ENCODE data around the gene PROSER3. TPM values are rescaled to one million over a fixed set of nuclear protein-coding genes. Genes with fewer than 3 reads are reported as not detected.

The PROSER3 gene
- total RNA-seq, 1 donor, result 9.5 TPM

- H3K4me3 ChIP-seq (ENCODE audit: low read depth, low read length), result no peak overlapping the region
- TF ChIP-seq, protein P1, sequence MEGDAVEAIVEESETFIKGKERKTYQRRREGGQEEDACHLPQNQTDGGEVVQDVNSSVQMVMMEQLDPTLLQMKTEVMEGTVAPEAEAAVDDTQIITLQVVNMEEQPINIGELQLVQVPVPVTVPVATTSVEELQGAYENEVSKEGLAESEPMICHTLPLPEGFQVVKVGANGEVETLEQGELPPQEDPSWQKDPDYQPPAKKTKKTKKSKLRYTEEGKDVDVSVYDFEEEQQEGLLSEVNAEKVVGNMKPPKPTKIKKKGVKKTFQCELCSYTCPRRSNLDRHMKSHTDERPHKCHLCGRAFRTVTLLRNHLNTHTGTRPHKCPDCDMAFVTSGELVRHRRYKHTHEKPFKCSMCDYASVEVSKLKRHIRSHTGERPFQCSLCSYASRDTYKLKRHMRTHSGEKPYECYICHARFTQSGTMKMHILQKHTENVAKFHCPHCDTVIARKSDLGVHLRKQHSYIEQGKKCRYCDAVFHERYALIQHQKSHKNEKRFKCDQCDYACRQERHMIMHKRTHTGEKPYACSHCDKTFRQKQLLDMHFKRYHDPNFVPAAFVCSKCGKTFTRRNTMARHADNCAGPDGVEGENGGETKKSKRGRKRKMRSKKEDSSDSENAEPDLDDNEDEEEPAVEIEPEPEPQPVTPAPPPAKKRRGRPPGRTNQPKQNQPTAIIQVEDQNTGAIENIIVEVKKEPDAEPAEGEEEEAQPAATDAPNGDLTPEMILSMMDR (IDR thresholded peaks at IDR 0.05; ENCODE audit: insufficient read depth, low read depth, low read length), result no peak
- DNase-seq (ENCODE audit: low read depth), result no peak
Measured at GRCh38 chr19:35732540-35733179, 25.3 kb upstream of the PROSER3 start.

DNA sequence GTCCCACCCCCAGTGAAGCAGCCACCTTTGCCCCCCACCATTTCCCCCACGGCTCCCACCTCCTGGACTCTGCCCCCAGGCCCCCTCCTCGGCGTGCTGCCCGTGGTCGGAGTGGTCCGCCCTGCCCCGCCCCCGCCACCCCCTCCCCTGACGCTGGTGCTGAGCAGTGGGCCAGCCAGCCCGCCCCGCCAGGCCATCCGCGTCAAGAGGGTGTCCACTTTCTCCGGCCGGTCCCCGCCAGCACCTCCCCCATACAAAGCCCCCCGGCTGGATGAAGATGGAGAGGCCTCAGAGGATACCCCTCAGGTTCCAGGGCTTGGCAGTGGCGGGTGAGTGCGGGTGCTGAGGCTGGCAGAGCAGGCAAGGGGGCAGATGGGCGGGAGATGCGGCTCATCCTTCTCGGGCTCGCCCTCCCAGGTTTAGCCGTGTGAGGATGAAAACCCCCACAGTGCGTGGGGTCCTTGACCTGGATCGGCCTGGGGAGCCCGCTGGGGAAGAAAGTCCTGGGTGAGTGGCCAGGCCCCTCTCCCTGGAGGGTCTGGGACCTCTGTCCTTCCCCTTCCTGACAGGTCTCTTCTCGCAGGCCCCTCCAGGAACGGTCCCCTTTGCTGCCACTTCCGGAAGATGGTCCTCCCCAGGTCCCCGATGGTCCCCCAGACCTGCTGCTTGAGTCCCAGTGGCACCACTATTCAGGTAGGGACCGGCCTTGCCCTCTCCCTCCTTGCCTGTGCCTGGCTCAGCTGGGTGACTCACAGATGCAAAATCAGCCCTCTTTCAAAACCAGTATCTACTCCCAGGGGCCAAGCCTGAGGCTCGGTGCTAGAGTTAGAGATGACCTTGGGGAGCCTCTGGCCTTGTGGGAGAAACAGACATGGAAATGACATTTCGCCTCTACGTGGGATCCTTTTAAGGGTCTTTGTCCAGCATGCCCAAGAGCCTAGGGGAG lies 24.5 kb upstream of the PROSER3 start:
- H3K4me3 ChIP-seq (ENCODE audit: low read depth, low read length), result no peak overlapping the region
- TF ChIP-seq, protein P1 (IDR thresholded peaks at IDR 0.05; ENCODE audit: insufficient read depth, low read depth, low read length), result no peak
- no peak for DNase-seq (ENCODE audit: low read depth)

GRCh38 chr19:35734273-35734672 lies 23.7 kb upstream of the PROSER3 start:
- no peak overlapping the region for H3K4me3 ChIP-seq (ENCODE audit: low read depth, low read length)
- DNase-seq (ENCODE audit: low read depth), result no peak
- TF ChIP-seq, protein P1 (IDR thresholded peaks at IDR 0.05; ENCODE audit: insufficient read depth, low read depth, low read length), result no peak

DNA sequence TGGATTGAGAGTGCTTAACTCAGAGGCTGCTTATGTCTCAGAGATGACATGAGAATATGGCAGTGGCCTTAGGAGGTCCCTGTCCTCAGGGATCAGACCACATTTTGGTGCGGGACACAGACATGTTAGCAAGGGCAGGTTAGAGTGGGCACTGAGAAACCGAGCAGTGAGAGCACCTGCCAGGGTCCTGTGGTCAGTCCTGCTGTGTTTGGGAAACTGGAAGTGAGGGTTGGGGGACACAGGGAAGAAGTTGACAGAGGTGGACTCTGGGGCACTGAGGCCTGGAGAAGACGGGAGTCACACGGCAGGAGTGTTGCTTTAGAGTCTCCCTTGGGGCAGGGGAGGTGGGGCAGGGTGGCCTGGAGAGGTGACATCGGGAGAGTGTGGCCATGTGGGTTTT lies 23.1 kb upstream of the PROSER3 start:
- TF ChIP-seq, protein P1 (IDR thresholded peaks at IDR 0.05; ENCODE audit: insufficient read depth, low read depth, low read length), result no peak
- no peak overlapping the region for H3K4me3 ChIP-seq (ENCODE audit: low read depth, low read length)
- DNase-seq (ENCODE audit: low read depth), result no peak

GRCh38 chr19:35736913-35737886 lies 20.8 kb upstream of the PROSER3 start:
- DNase-seq (ENCODE audit: low read depth), result no peak
- H3K4me3 ChIP-seq (ENCODE audit: low read depth, low read length), result no peak overlapping the region
- TF ChIP-seq, protein P1 (IDR thresholded peaks at IDR 0.05; ENCODE audit: insufficient read depth, low read depth, low read length), result no peak
